NCI-H2196 treated with DMSO at 0.1 percent for 48 hours (cell line): ENCODE measurements around the gene PAXX.
"Not testable (repeated sequence)": the region's sequence is repeated elsewhere in the genome, so short reads cannot be mapped to it uniquely, and the experiment has no call there.

ENCODE experiments used
- DNase-seq: peaks from one replicate; lab custom pipeline; 2025; ENCODE audit not compliant: unreplicated experiment; lab: John Stamatoyannopoulos, UW

Gene PAXX

GRCh38 chr9:137030006-137030405 is 37.8 kb downstream of the PAXX start:
- no peak for DNase-seq

GRCh38 chr9:137030538-137031527 is 38.6 kb downstream of the PAXX start:
- DNase-seq = no peak

- no peak for DNase-seq
These were observed 39.9 kb downstream of the PAXX start, which contains the start of gene FUT7 for GRCh38 chr9:137031904-137032640. TSS of gene FUT7 (minus strand) at chr9:137032088. CDS start at chr9:137031991, 97 bp downstream.

GRCh38 chr9:137032858-137033257 is 40.6 kb downstream of the PAXX start:
- DNase-seq = no peak

GRCh38 chr9:137033481-137033880 is 41.3 kb downstream of the PAXX start:
- not testable (repeated sequence) for DNase-seq

- no peak for DNase-seq
These were observed 42.0 kb downstream of the PAXX start for GRCh38 chr9:137034039-137034708.

GRCh38 chr9:137034709-137035506 is 42.7 kb downstream of the PAXX start:
- peak; percentile 66 for DNase-seq

GRCh38 chr9:137035507-137035834 is 43.2 kb downstream of the PAXX start:
- DNase-seq = no peak

GRCh38 chr9:137035937-137036336 is 43.7 kb downstream of the PAXX start:
- DNase-seq = no peak

GRCh38 chr9:137037035-137037434 is 44.8 kb downstream of the PAXX start:
- DNase-seq = no peak

- DNase-seq = no peak
These were observed 45.3 kb downstream of the PAXX start for GRCh38 chr9:137037483-137037882.

- no peak for DNase-seq
These were observed 46.7 kb downstream of the PAXX start for GRCh38 chr9:137038916-137039315.

GRCh38 chr9:137039611-137040366 is 47.6 kb downstream of the PAXX start:
- DNase-seq = no peak

- no peak for DNase-seq
These were observed 48.3 kb downstream of the PAXX start for GRCh38 chr9:137040568-137040967.

- DNase-seq = no peak
These were observed 48.9 kb downstream of the PAXX start for GRCh38 chr9:137041124-137041523.

- no peak for DNase-seq
These were observed 50.8 kb downstream of the PAXX start for GRCh38 chr9:137042751-137043727.
